WTC11 (cell line): Measurements from ENCODE around the gene TMEM50B. TPM values are rescaled to one million over a fixed set of nuclear protein-coding genes. Genes with fewer than 3 reads are reported as not detected.

ENCODE experiments used
- ATAC-seq: fragments of 200-7000 bp; cut with Tn5 transposase; 2 replicates; pipeline ENCODE4 v1.10.0; 2021; ENCODE audit warnings: mild to moderate bottlenecking, moderate library complexity
- CTCF ChIA-PET: fragments of 300-600 bp; sonication (Branson Sonifier 250); formaldehyde crosslinking; loops from one replicate; lab custom pipeline; 2021; ENCODE audit warnings: antibody characterized with exemption; lab: Charles Lee
- POLR2A ChIA-PET: fragments of 350-600 bp; sonication (Branson Sonifier 250); formaldehyde crosslinking; loops from one replicate; lab custom pipeline; 2021; ENCODE audit warnings: antibody characterized with exemption; lab: Charles Lee
- DNase-seq: peaks from one replicate; pipeline ENCODE4 v3.0.0; 2021; ENCODE audit warnings: low spot score
- H3K27ac Mint-ChIP-seq: 2 replicates; pipeline ENCODE4 v1.8.0; 2021; ENCODE audit warnings: mixed read lengths
- H3K27me3 Mint-ChIP-seq: 2 replicates; pipeline ENCODE4 v1.8.0; 2021; ENCODE audit warnings: low read depth, mild to moderate bottlenecking, moderate library complexity, mixed read lengths
- H3K36me3 Mint-ChIP-seq: 2 replicates; pipeline ENCODE4 v1.8.0; 2021; ENCODE audit warnings: mixed read lengths
- H3K4me1 Mint-ChIP-seq: 2 replicates; pipeline ENCODE4 v1.8.0; 2022; ENCODE audit warnings: mixed read lengths
- H3K4me3 Mint-ChIP-seq: 2 replicates; pipeline ENCODE4 v1.8.0; 2021; ENCODE audit warnings: mild to moderate bottlenecking, moderate library complexity, mixed read lengths
- H3K9me3 Mint-ChIP-seq: 2 replicates; pipeline ENCODE4 v1.8.0; 2021; ENCODE audit warnings: mixed read lengths
- ERG ChIP-seq: fragments of 250-450 bp; sonication (Bioruptor Pico); IDR thresholded peaks from 2 replicates; pipeline ENCODE4 v1.8.0; 2021; ENCODE audit warnings: mild to moderate bottlenecking
- FOXJ3 ChIP-seq: sonication (generic); formaldehyde crosslinking; IDR thresholded peaks from 2 replicates; pipeline ENCODE4 v1.9.0; 2021; ENCODE audit warnings: missing genetic modification reagents, mild to moderate bottlenecking, borderline replicate concordance
- FOXP1 ChIP-seq: sonication (generic); formaldehyde crosslinking; IDR thresholded peaks from 2 replicates; pipeline ENCODE4 v1.8.0; 2022; ENCODE audit warnings: missing genetic modification reagents, mild to moderate bottlenecking, moderate library complexity, borderline replicate concordance
- GRHL2 ChIP-seq: fragments of 250-450 bp; sonication (Bioruptor Pico); IDR thresholded peaks from 2 replicates; pipeline ENCODE4 v1.8.0; 2022; ENCODE audit warnings: mild to moderate bottlenecking, moderate library complexity; ENCODE audit not compliant: insufficient replicate concordance, severe bottlenecking
- MYBL2 ChIP-seq: sonication (generic); formaldehyde crosslinking; IDR thresholded peaks from 2 replicates; pipeline ENCODE4 v1.8.1; 2023; ENCODE audit warnings: mild to moderate bottlenecking, moderate library complexity, missing genetic modification reagents
- NFE2L1 ChIP-seq: sonication (generic); formaldehyde crosslinking; IDR thresholded peaks from 2 replicates; pipeline ENCODE4 v1.8.1; 2023; ENCODE audit warnings: missing genetic modification reagents
- NR3C1 ChIP-seq: sonication (generic); formaldehyde crosslinking; conservative IDR thresholded peaks from 2 replicates; pipeline ENCODE4 v1.8.1; 2023; ENCODE audit warnings: low read depth, mild to moderate bottlenecking, missing genetic modification reagents
- RORB ChIP-seq: fragments of 250-450 bp; sonication (Bioruptor Pico); IDR thresholded peaks from 2 replicates; pipeline ENCODE4 v1.9.0; 2021; ENCODE audit warnings: mild to moderate bottlenecking
- SP1 ChIP-seq: sonication (generic); formaldehyde crosslinking; conservative IDR thresholded peaks from 2 replicates; pipeline ENCODE4 v1.8.1; 2022; ENCODE audit warnings: missing genetic modification reagents
- ZBTB43 ChIP-seq: sonication (generic); formaldehyde crosslinking; IDR thresholded peaks from 2 replicates; pipeline ENCODE4 v1.8.1; 2023; ENCODE audit warnings: mild to moderate bottlenecking, missing genetic modification reagents
- ZNF396 ChIP-seq: fragments of 250-450 bp; sonication (Bioruptor Pico); IDR thresholded peaks from 2 replicates; pipeline ENCODE4 v1.8.0; 2021; ENCODE audit warnings: mild to moderate bottlenecking, moderate library complexity, borderline replicate concordance
- ZNF416 ChIP-seq: fragments of 250-450 bp; sonication (Bioruptor Pico); IDR thresholded peaks from 2 replicates; pipeline ENCODE4 v1.9.0; 2021; ENCODE audit warnings: mild to moderate bottlenecking, inconsistent platforms
- ZNF423 ChIP-seq: fragments of 250-450 bp; sonication (Bioruptor Pico); IDR thresholded peaks from 2 replicates; pipeline ENCODE4 v2.1.2; 2022; ENCODE audit warnings: mild to moderate bottlenecking, moderate library complexity
- ZNF671 ChIP-seq: fragments of 250-450 bp; sonication (Bioruptor Pico); IDR thresholded peaks from 2 replicates; pipeline ENCODE4 v1.8.0; 2021; ENCODE audit warnings: mild to moderate bottlenecking
- total RNA-seq: library from RNA; stranded (reverse); gene quantifications from 3 replicates; pipeline ENCODE4 v1.2.3, GENCODE V29; 2021
- TF ChIP-seq, protein P1 (sequence below): sonication (generic); formaldehyde crosslinking; conservative IDR thresholded peaks from 2 replicates; pipeline ENCODE4 v1.8.1; 2023; ENCODE audit warnings: mild to moderate bottlenecking, low read depth, missing genetic modification reagents, moderate library complexity
- TF ChIP-seq, protein P2 (sequence below): sonication (generic); formaldehyde crosslinking; conservative IDR thresholded peaks from 2 replicates; pipeline ENCODE4 v1.8.1; 2022; ENCODE audit warnings: mild to moderate bottlenecking, missing genetic modification reagents
- TF ChIP-seq, protein P3 (sequence below): sonication (generic); formaldehyde crosslinking; IDR thresholded peaks from 2 replicates; pipeline ENCODE4 v1.8.0; 2023; ENCODE audit warnings: mild to moderate bottlenecking, missing genetic modification reagents
- TF ChIP-seq, protein P4 (sequence below): fragments of 250-450 bp; sonication (Bioruptor Pico); IDR thresholded peaks from 2 replicates; pipeline ENCODE4 v1.9.0; 2021; ENCODE audit warnings: mild to moderate bottlenecking

The TMEM50B gene
- total RNA-seq, 1 experiment from 2014 or later: 25.4 TPM

GRCh38 chr21:33430858-33431257, 48.9 kb downstream of the TMEM50B start (continued):
- TF ChIP-seq ZNF671: no peak
- TF ChIP-seq ERG (CRISPR knock-in tag): no peak
- TF ChIP-seq NFE2L1 (CRISPR knock-in tag): no peak
- TF ChIP-seq SP1 (CRISPR knock-in tag): no peak
- TF ChIP-seq GRHL2: no peak
- no peak for TF ChIP-seq NR3C1 (CRISPR knock-in tag)
- no peak for TF ChIP-seq ZNF416 (CRISPR knock-in tag)
- TF ChIP-seq, protein P1, sequence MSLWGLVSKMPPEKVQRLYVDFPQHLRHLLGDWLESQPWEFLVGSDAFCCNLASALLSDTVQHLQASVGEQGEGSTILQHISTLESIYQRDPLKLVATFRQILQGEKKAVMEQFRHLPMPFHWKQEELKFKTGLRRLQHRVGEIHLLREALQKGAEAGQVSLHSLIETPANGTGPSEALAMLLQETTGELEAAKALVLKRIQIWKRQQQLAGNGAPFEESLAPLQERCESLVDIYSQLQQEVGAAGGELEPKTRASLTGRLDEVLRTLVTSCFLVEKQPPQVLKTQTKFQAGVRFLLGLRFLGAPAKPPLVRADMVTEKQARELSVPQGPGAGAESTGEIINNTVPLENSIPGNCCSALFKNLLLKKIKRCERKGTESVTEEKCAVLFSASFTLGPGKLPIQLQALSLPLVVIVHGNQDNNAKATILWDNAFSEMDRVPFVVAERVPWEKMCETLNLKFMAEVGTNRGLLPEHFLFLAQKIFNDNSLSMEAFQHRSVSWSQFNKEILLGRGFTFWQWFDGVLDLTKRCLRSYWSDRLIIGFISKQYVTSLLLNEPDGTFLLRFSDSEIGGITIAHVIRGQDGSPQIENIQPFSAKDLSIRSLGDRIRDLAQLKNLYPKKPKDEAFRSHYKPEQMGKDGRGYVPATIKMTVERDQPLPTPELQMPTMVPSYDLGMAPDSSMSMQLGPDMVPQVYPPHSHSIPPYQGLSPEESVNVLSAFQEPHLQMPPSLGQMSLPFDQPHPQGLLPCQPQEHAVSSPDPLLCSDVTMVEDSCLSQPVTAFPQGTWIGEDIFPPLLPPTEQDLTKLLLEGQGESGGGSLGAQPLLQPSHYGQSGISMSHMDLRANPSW: no peak
- TF ChIP-seq, protein P2, sequence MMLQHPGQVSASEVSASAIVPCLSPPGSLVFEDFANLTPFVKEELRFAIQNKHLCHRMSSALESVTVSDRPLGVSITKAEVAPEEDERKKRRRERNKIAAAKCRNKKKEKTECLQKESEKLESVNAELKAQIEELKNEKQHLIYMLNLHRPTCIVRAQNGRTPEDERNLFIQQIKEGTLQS (CRISPR knock-in tag): no peak
- no peak for TF ChIP-seq ZBTB43 (CRISPR knock-in tag)
- TF ChIP-seq RORB: no peak
- TF ChIP-seq, protein P3, sequence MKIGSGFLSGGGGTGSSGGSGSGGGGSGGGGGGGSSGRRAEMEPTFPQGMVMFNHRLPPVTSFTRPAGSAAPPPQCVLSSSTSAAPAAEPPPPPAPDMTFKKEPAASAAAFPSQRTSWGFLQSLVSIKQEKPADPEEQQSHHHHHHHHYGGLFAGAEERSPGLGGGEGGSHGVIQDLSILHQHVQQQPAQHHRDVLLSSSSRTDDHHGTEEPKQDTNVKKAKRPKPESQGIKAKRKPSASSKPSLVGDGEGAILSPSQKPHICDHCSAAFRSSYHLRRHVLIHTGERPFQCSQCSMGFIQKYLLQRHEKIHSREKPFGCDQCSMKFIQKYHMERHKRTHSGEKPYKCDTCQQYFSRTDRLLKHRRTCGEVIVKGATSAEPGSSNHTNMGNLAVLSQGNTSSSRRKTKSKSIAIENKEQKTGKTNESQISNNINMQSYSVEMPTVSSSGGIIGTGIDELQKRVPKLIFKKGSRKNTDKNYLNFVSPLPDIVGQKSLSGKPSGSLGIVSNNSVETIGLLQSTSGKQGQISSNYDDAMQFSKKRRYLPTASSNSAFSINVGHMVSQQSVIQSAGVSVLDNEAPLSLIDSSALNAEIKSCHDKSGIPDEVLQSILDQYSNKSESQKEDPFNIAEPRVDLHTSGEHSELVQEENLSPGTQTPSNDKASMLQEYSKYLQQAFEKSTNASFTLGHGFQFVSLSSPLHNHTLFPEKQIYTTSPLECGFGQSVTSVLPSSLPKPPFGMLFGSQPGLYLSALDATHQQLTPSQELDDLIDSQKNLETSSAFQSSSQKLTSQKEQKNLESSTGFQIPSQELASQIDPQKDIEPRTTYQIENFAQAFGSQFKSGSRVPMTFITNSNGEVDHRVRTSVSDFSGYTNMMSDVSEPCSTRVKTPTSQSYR (CRISPR knock-in tag): no peak
- TF ChIP-seq FOXJ3 (CRISPR knock-in tag): no peak
- no peak for TF ChIP-seq FOXP1 (CRISPR knock-in tag)
- TF ChIP-seq, all 79 proteins: peak for 0

DNA sequence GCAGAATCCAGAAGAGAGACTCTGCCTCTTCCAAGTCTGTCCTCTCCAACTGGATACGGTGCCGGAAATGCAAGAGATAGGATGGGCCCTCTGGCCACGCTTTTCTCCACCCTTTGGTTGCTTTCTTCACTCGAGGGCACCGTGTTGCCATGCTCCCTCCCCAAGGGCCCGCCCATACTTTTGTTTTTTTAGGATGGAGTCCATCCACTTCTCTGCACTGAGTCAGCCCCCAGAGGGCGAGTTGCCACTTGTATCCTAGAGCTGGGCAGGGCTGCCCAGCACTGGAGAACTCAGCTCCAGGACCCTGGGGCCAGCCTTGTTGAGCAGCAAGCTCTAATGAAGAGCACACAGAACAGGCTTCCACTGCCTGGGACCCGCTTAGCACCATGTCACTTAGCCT, 51.1 kb downstream of the TMEM50B start:
- H3K9me3 Mint-ChIP-seq: no peaks in the 10 kb centered on the region
- POLR2A ChIA-PET: interaction anchor here (1.1 kb wide), 1 partner anchor 14 kb away, joined by 6 read pairs; no protein-coding TSS in a partner anchor

More for the DNA sequence above, 51.1 kb downstream of the TMEM50B start:
- CTCF ChIA-PET: interaction anchor here (1.7 kb wide), 1 partner anchor 67 kb away, joined by 6 read pairs; no protein-coding TSS in a partner anchor
- ATAC-seq: no peak
- Mint-ChIP-seq H3K4me3 (no peak overlapping the region), H3K27ac (peak overlapping the region; percentile 27; the same call in 1 of the 2 replicates), H3K36me3 (peaks cover 54% of the 10 kb centered on the region), H3K4me1 (no peaks in the 10 kb centered on the region), H3K27me3 (no peaks in the 10 kb centered on the region)
- no peak for DNase-seq
- TF ChIP-seq RORB: no peak
- TF ChIP-seq, protein P4, sequence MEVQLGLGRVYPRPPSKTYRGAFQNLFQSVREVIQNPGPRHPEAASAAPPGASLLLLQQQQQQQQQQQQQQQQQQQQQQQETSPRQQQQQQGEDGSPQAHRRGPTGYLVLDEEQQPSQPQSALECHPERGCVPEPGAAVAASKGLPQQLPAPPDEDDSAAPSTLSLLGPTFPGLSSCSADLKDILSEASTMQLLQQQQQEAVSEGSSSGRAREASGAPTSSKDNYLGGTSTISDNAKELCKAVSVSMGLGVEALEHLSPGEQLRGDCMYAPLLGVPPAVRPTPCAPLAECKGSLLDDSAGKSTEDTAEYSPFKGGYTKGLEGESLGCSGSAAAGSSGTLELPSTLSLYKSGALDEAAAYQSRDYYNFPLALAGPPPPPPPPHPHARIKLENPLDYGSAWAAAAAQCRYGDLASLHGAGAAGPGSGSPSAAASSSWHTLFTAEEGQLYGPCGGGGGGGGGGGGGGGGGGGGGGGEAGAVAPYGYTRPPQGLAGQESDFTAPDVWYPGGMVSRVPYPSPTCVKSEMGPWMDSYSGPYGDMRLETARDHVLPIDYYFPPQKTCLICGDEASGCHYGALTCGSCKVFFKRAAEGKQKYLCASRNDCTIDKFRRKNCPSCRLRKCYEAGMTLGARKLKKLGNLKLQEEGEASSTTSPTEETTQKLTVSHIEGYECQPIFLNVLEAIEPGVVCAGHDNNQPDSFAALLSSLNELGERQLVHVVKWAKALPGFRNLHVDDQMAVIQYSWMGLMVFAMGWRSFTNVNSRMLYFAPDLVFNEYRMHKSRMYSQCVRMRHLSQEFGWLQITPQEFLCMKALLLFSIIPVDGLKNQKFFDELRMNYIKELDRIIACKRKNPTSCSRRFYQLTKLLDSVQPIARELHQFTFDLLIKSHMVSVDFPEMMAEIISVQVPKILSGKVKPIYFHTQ (CRISPR knock-in tag): no peak
- no peak for TF ChIP-seq ZNF396 (CRISPR knock-in tag)
- no peak for TF ChIP-seq ERG (CRISPR knock-in tag)
- TF ChIP-seq ZNF423 (CRISPR knock-in tag): no peak
- no peak for TF ChIP-seq MYBL2 (CRISPR knock-in tag)
